ENCODE measurements around the gene IMMT. TPM values are rescaled to one million over a fixed set of nuclear protein-coding genes. Genes with fewer than 3 reads are reported as not detected.

The IMMT gene
- total RNA-seq, 1 experiment from 2014 or later, result 172 TPM

DNA sequence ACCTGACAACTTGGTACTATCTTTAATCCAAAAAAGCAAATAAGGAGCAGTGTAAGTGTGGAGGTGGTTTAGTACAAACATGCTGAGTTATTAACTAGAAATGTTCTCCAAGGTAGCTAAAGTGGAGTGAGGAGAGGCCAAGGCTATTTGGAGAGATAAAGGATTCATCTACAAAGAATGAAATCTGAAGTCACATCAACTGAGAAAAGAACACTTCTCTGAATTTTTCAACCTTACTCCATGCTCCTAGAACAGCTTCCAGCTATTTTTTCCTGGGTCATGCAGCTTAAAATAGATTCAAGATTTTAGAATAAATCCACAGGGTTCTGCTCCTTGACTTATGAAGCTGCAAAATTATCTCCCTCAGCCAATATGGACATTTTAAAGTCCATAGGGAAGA, 18.7 kb downstream of the IMMT start:
- TF ChIP-seq EZH2 (IDR thresholded peaks at IDR 0.05; ENCODE audit: borderline replicate concordance, low read depth, low read length, poor library complexity, severe bottlenecking), result no peak
- TF ChIP-seq, protein P1, sequence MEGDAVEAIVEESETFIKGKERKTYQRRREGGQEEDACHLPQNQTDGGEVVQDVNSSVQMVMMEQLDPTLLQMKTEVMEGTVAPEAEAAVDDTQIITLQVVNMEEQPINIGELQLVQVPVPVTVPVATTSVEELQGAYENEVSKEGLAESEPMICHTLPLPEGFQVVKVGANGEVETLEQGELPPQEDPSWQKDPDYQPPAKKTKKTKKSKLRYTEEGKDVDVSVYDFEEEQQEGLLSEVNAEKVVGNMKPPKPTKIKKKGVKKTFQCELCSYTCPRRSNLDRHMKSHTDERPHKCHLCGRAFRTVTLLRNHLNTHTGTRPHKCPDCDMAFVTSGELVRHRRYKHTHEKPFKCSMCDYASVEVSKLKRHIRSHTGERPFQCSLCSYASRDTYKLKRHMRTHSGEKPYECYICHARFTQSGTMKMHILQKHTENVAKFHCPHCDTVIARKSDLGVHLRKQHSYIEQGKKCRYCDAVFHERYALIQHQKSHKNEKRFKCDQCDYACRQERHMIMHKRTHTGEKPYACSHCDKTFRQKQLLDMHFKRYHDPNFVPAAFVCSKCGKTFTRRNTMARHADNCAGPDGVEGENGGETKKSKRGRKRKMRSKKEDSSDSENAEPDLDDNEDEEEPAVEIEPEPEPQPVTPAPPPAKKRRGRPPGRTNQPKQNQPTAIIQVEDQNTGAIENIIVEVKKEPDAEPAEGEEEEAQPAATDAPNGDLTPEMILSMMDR (conservative IDR thresholded peaks at IDR 0.05; ENCODE audit: low read depth, low read length), result no peak
- Histone ChIP-seq H3K9me3 (ENCODE audit: low read depth, low read length, poor library complexity, severe bottlenecking) (no peaks in the 10 kb centered on the region), H3K36me3 (ENCODE audit: insufficient read depth, low read length, poor library complexity, severe bottlenecking) (peaks cover 63% of the 10 kb centered on the region), H3K27ac (ENCODE audit: low read depth, low read length, poor library complexity, severe bottlenecking) (no peak overlapping the region), H3K27me3 (replicated peaks; ENCODE audit: insufficient read depth, low read depth, low read length, poor library complexity) (no peaks in the 10 kb centered on the region), H3K4me3 (ENCODE audit: low read depth, low read length, poor library complexity, severe bottlenecking) (no peak overlapping the region), H3K4me1 (ENCODE audit: insufficient read depth, low read length, poor library complexity, severe bottlenecking) (no peaks in the 10 kb centered on the region)
- intact Hi-C loops (cut with micrococcal nuclease; ENCODE audit: unreplicated experiment), result no loop called here
- no TSS peak for BruUV-seq (replicated peaks)
- CTCF ChIA-PET, result no interaction called here
- no peak for DNase-seq (ENCODE audit: low spot score)
- POLR2A ChIA-PET (ENCODE audit: low non-redundant PET), result no interaction called here

DNA sequence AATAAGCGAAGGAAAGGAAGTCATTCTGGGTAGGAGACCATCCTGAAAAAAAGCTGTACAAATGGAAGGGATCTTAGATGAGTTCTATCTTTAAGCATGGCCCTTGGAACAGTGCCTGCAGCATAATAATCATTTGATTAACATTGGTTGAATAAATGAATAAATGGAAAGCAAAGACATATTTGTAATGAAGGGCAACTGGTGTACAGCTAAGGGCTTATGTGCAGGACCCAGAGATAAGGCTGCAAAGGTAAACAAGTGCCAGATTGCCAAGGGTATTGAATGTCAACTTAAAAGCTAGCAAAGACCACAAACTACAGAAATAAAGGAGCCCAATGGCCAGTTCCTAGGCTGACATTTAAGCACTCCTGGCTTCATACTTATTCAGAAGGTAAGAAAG, 19.4 kb downstream of the IMMT start:
- intact Hi-C loops (cut with micrococcal nuclease; ENCODE audit: unreplicated experiment), result no loop called here
- POLR2A ChIA-PET (ENCODE audit: low non-redundant PET), result no interaction called here
- H3K27ac ChIP-seq (ENCODE audit: low read depth, low read length, poor library complexity, severe bottlenecking), result no peak overlapping the region
- no TSS peak for BruUV-seq (replicated peaks)
- no peaks in the 10 kb centered on the region for H3K9me3 ChIP-seq (ENCODE audit: low read depth, low read length, poor library complexity, severe bottlenecking)
- H3K36me3 ChIP-seq (ENCODE audit: insufficient read depth, low read length, poor library complexity, severe bottlenecking), result peaks cover 71% of the 10 kb centered on the region
- no peak overlapping the region for H3K4me3 ChIP-seq (ENCODE audit: low read depth, low read length, poor library complexity, severe bottlenecking)
- no peak for TF ChIP-seq EZH2 (IDR thresholded peaks at IDR 0.05; ENCODE audit: borderline replicate concordance, low read depth, low read length, poor library complexity, severe bottlenecking)
- TF ChIP-seq, protein P1 (conservative IDR thresholded peaks at IDR 0.05; ENCODE audit: low read depth, low read length), result no peak
- DNase-seq (ENCODE audit: low spot score), result no peak
- H3K4me1 ChIP-seq (ENCODE audit: insufficient read depth, low read length, poor library complexity, severe bottlenecking), result no peaks in the 10 kb centered on the region
- no peaks in the 10 kb centered on the region for H3K27me3 ChIP-seq (replicated peaks; ENCODE audit: insufficient read depth, low read depth, low read length, poor library complexity)
- CTCF ChIA-PET, result no interaction called here

DNA sequence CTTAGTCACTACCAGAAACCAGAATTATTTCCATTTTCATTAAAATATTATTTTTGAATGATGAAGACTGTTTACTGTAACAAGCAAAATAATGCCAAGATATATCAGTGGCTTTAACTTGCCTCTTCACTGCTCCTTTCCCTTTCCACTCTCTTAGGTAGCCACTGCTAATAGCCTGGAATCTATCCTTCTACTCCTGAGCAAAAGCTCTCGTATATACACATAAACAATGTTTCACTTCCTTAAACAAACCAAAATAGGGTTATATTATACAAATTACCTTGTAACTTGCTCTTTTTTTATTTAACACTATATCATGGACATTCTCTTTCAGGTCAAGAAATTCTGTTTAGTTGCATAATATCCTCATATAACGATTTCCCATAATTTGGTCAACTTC, 20.8 kb downstream of the IMMT start:
- Histone ChIP-seq H3K4me3 (ENCODE audit: low read depth, low read length, poor library complexity, severe bottlenecking) (no peak overlapping the region), H3K4me1 (ENCODE audit: insufficient read depth, low read length, poor library complexity, severe bottlenecking) (no peaks in the 10 kb centered on the region), H3K27ac (ENCODE audit: low read depth, low read length, poor library complexity, severe bottlenecking) (no peak overlapping the region), H3K36me3 (ENCODE audit: insufficient read depth, low read length, poor library complexity, severe bottlenecking) (peaks cover 79% of the 10 kb centered on the region), H3K27me3 (replicated peaks; ENCODE audit: insufficient read depth, low read depth, low read length, poor library complexity) (no peaks in the 10 kb centered on the region), H3K9me3 (ENCODE audit: low read depth, low read length, poor library complexity, severe bottlenecking) (no peaks in the 10 kb centered on the region)
- CTCF ChIA-PET, result no interaction called here
- POLR2A ChIA-PET (ENCODE audit: low non-redundant PET), result no interaction called here
- no peak for DNase-seq (ENCODE audit: low spot score)
- intact Hi-C loops (cut with micrococcal nuclease; ENCODE audit: unreplicated experiment), result no loop called here
- TF ChIP-seq, protein P1 (conservative IDR thresholded peaks at IDR 0.05; ENCODE audit: low read depth, low read length), result no peak
- TF ChIP-seq EZH2 (IDR thresholded peaks at IDR 0.05; ENCODE audit: borderline replicate concordance, low read depth, low read length, poor library complexity, severe bottlenecking), result no peak
- BruUV-seq (replicated peaks), result no TSS peak

Data from A673 (cell line).